GM08714 (cell line): Measurements from ENCODE around the gene HAUS3.
"Not testable (repeated sequence)": the region's sequence is repeated elsewhere in the genome, so short reads cannot be mapped to it uniquely, and the experiment has no call there.

ENCODE experiments used
- H3K4me3 ChIP-seq: fragments of 200-500 bp; sonication (Bioruptor generic); 2 replicates; pipeline ENCODE4 v1.5.1; 2014; ENCODE audit warnings: mild to moderate bottlenecking, low read length, inconsistent platforms
- ZNF274 ChIP-seq: IDR thresholded peaks from 2 replicates; pipeline ENCODE4 v1.6.1; 2012; ENCODE audit warnings: mild to moderate bottlenecking, low read depth, low read length

The HAUS3 gene

GRCh38 chr4:2283199-2283711 is 41.3 kb upstream of the HAUS3 start:
- H3K4me3 ChIP-seq = no peak overlapping the region
- TF ChIP-seq ZNF274 = no peak

- H3K4me3 ChIP-seq = no peak overlapping the region
These were observed 39.8 kb upstream of the HAUS3 start for GRCh38 chr4:2281575-2282343.

GRCh38 chr4:2280531-2281300 is 38.8 kb upstream of the HAUS3 start:
- TF ChIP-seq ZNF274 = no peak
- no peak overlapping the region for H3K4me3 ChIP-seq

More at GRCh38 chr4:2281575-2282343, 39.8 kb upstream of the HAUS3 start:
- no peak for TF ChIP-seq ZNF274

- no peak for TF ChIP-seq ZNF274
- no peak overlapping the region for H3K4me3 ChIP-seq
These were observed 36.0 kb upstream of the HAUS3 start for GRCh38 chr4:2277956-2278355.

GRCh38 chr4:2276581-2277325 is 34.8 kb upstream of the HAUS3 start:
- H3K4me3 ChIP-seq = no peak overlapping the region
- no peak for TF ChIP-seq ZNF274

- H3K4me3 ChIP-seq = no peak overlapping the region
These were observed 33.8 kb upstream of the HAUS3 start for GRCh38 chr4:2275546-2276251.

GRCh38 chr4:2275044-2275397 is 33.1 kb upstream of the HAUS3 start:
- not testable (repeated sequence) for H3K4me3 ChIP-seq

More at GRCh38 chr4:2275546-2276251, 33.8 kb upstream of the HAUS3 start:
- TF ChIP-seq ZNF274 = no peak

- TF ChIP-seq ZNF274 = no peak
- no peak overlapping the region for H3K4me3 ChIP-seq
These were observed 32.6 kb upstream of the HAUS3 start for GRCh38 chr4:2274320-2275043.

- TF ChIP-seq ZNF274 = no peak
- no peak overlapping the region for H3K4me3 ChIP-seq
These were observed 31.9 kb upstream of the HAUS3 start for GRCh38 chr4:2273657-2274319.

GRCh38 chr4:2273221-2273620 is 31.3 kb upstream of the HAUS3 start:
- TF ChIP-seq ZNF274 = no peak
- H3K4me3 ChIP-seq = no peak overlapping the region

- no peak for TF ChIP-seq ZNF274
- no peak overlapping the region for H3K4me3 ChIP-seq
These were observed 30.9 kb upstream of the HAUS3 start for GRCh38 chr4:2272828-2273120.

GRCh38 chr4:2272026-2272827 is 30.3 kb upstream of the HAUS3 start:
- H3K4me3 ChIP-seq = no peak overlapping the region
- no peak for TF ChIP-seq ZNF274
